KG1 (cell line): ENCODE results near the gene ZBTB14.

Experiments used
- DNase-seq: peaks from one replicate; lab custom pipeline; 2025; lab: John Stamatoyannopoulos, UW

Gene ZBTB14

DNA sequence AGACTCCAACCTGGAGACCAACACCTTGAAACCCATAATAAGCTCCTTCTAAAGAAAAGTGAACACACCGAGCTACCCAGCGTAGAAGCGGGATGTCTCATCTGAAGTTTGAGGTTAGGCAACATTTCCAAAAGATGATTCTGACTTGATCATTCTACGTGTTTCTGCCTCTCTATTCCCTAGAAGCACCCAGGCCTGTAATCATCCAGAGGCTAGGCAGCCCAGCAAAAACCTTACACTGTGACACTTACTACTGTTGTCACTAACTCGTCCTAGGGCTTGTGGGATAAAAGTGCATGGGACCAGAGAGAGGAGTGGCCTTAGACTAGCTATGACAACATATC, 1.4 kb downstream of the ZBTB14 start:
- no peak for DNase-seq

DNA sequence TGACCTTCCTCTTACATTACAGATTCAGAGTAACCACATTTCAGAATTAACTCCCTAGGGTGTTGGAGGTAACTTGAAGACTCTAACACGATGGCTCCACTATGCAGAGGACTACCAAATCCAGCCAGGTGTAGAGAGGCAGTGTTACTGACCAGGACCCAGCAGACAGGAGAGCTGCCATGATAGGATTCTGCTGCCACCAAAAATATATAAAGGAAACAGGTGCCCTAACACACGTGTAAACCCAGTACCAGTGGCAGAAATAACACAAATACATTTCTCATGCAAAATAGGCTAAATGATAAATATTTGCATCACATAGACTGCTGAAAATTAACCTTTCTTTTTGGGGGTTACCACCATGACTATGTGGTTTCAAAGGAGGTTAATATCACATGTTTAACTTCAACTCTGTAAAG, 7.0 kb downstream of the ZBTB14 start:
- DNase-seq: no peak

- DNase-seq: no peak
These were observed 7.7 kb downstream of the ZBTB14 start for GRCh38 chr18:5287854-5288253.

- DNase-seq: no peak
These were observed 9.0 kb downstream of the ZBTB14 start for GRCh38 chr18:5286525-5286924.

DNA sequence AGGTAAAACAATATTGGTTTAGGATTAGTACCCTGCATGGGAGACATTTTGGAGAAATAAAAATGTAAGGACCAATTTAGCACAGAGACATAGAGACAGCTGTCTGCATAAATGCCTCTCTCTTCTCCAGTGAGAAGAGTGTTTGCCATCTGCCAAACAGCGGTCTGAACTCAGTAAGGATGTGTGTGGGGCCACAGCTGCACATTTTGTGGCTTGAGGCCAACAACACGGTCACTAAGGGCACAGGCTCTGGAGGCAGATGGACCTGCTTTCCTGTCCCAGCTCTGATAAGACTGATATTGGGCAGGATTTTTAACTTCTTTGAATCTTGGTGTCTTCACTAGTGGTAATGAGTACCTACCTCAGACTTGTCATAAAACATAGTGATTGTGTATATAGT, 10.2 kb downstream of the ZBTB14 start:
- DNase-seq: no peak

- no peak for DNase-seq
These were observed 10.7 kb downstream of the ZBTB14 start for GRCh38 chr18:5284808-5285207.

DNA sequence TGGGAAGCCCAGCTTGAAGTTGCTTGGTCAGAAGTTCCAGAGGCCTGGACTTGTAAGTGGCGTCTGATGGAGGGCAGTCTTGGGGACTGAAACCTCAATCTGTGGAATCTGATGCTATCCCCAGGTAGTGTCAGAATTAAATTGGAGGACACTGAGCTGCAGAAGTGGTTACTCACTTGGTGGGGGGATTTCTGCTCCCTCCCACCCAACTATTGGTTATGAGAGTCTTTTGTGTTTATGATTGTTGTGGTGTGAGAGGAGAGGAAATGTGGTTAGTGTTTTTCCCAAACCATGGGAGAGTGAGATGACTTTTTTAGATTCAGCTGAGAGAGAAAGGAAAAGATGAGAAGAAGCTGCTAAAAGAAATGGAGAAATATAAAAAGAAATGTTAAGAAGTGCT, 12.8 kb downstream of the ZBTB14 start:
- DNase-seq: no peak

- no peak for DNase-seq
These were observed 18.6 kb downstream of the ZBTB14 start for GRCh38 chr18:5276947-5277346.

GRCh38 chr18:5275872-5276271, 19.7 kb downstream of the ZBTB14 start:
- no peak for DNase-seq

DNA sequence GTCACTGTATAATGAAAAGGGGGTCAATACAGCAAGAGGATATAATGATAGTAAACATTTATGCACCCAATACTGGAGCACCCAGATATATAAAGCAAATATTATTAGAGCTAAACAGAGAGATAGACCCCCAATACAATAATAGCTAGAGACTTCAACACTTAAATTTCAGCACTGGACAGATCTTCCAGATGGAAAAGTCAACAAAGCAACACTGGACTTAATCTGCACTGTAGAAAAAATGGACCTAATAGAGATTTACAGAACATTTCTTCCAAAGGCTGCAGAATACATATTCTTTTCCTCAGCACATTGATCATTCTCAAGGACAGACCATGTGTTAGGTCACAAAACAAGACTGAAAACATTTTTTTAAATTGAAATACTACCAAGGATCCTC, 26.7 kb downstream of the ZBTB14 start:
- DNase-seq: no peak

GRCh38 chr18:5266721-5267120, 28.8 kb downstream of the ZBTB14 start:
- DNase-seq: no peak

GRCh38 chr18:5253910-5254309, 41.6 kb downstream of the ZBTB14 start:
- no peak for DNase-seq

- no peak for DNase-seq
These were observed 44.4 kb downstream of the ZBTB14 start for GRCh38 chr18:5251117-5251516.

GRCh38 chr18:5250603-5251002, 44.9 kb downstream of the ZBTB14 start:
- no peak for DNase-seq

DNA sequence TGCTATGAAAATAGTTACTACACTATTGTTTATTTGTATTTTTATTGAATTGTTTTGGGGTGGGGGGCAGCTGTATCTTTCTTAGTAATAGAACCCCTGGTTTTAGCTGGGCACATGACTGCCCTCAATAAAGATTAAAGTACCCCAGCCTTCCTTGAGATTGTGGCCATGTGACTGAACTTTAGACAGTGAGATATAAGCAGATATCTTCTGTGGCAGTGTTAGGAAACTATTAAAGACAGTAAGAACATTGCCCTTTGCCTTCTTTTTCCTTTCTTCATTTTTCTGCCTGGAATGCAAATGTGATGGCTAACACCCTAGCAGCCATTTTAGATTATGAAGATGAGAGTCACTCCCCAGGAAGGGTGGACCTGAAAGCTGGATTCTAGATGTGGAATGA, 50.6 kb downstream of the ZBTB14 start:
- no peak for DNase-seq

- no peak for DNase-seq
These were observed 56.1 kb downstream of the ZBTB14 start for GRCh38 chr18:5239447-5239846.
